ENCODE results near the gene ANXA5. TPM values are rescaled to one million over a fixed set of nuclear protein-coding genes. Genes with fewer than 3 reads are reported as not detected.
"Not testable (repeated sequence)": the region's sequence is repeated elsewhere in the genome, so short reads cannot be mapped to it uniquely, and the experiment has no call there.

Gene ANXA5
- total RNA-seq, 2 donors from 2014 or later, result 88.4 to 122 TPM

DNA sequence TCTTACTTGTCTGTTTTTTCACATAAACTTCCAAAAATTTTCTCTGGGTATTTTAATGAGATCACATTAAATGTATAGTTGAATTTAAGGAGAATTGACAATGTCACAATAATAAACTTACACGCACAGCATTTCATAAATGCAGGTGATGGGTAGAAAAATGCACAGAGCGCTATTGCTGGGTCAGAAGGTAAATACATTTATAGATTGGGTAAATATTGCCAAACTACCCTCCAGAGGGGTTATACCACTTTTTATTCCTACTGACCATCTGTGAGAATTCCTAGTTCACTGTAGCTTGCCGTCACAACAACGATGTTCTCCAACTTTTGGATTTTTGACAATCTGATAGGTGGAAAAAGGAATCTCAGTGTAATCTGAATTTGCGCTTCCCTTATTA lies 34.6 kb downstream of the ANXA5 start:
- Histone ChIP-seq H3K27ac (no peak overlapping the region), H3K4me3 (no peak overlapping the region), H3K4me1 (no peaks in the 10 kb centered on the region), H3K27me3 (no peaks in the 10 kb centered on the region), H3K36me3 (no peaks in the 10 kb centered on the region), H3K9ac (ENCODE audit: low read depth in 2 of 2, low read length in 2 of 2) (no peak overlapping the region), H3K9me3 (no peaks in the 10 kb centered on the region)
- intact Hi-C loops (cut with DNase I), result no loop called here
- TF ChIP-seq, protein P1, sequence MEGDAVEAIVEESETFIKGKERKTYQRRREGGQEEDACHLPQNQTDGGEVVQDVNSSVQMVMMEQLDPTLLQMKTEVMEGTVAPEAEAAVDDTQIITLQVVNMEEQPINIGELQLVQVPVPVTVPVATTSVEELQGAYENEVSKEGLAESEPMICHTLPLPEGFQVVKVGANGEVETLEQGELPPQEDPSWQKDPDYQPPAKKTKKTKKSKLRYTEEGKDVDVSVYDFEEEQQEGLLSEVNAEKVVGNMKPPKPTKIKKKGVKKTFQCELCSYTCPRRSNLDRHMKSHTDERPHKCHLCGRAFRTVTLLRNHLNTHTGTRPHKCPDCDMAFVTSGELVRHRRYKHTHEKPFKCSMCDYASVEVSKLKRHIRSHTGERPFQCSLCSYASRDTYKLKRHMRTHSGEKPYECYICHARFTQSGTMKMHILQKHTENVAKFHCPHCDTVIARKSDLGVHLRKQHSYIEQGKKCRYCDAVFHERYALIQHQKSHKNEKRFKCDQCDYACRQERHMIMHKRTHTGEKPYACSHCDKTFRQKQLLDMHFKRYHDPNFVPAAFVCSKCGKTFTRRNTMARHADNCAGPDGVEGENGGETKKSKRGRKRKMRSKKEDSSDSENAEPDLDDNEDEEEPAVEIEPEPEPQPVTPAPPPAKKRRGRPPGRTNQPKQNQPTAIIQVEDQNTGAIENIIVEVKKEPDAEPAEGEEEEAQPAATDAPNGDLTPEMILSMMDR (IDR thresholded peaks at IDR 0.05), result no peak
- no peak for DNase-seq

- H3K9ac ChIP-seq (ENCODE audit: low read depth in 2 of 2, low read length in 2 of 2); H3K36me3 ChIP-seq; H3K27ac ChIP-seq; H3K4me3 ChIP-seq; H3K27me3 ChIP-seq; H3K9me3 ChIP-seq; H3K4me1 ChIP-seq; DNase-seq; intact Hi-C loops (cut with DNase I): not testable (repeated sequence)
These were observed 36.4 kb downstream of the ANXA5 start for GRCh38 chr4:121660175-121660933.

DNA sequence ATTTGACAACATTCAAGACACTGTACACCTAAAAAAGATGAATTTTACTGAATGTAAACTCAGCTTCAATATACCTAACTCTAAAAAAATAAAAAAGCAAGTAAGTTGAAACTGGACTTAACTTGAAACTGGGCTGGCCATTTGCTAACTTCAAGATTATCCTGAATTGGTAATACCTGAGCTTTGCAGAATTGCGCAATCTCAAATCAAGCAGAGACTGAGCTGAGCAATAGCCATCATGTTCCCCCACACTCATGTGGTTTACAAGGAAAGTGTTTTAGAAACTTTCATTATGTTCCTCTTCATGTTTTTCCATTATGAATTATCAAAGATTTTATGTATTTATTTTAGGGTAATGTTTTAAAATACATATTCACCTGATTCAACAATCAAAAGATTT lies 38.7 kb downstream of the ANXA5 start:
- no peaks in the 10 kb centered on the region for H3K4me1 ChIP-seq
- TF ChIP-seq, protein P1 (IDR thresholded peaks at IDR 0.05), result no peak
- H3K9me3 ChIP-seq, result no peaks in the 10 kb centered on the region
- no peak overlapping the region for H3K9ac ChIP-seq (ENCODE audit: low read depth in 2 of 2, low read length in 2 of 2)
- H3K36me3 ChIP-seq, result no peaks in the 10 kb centered on the region
- intact Hi-C loops (cut with DNase I), result loop anchor here (5.0 to 10.0 kb wide), 2 partner anchors 173 to 286 kb away; no protein-coding TSS in a partner anchor
- H3K27ac ChIP-seq, result no peak overlapping the region
- H3K27me3 ChIP-seq, result no peaks in the 10 kb centered on the region
- no peak overlapping the region for H3K4me3 ChIP-seq
- no peak for DNase-seq

GRCh38 chr4:121656269-121656641 lies 40.5 kb downstream of the ANXA5 start:
- H3K9ac ChIP-seq (ENCODE audit: low read depth in 2 of 2, low read length in 2 of 2), result no peak overlapping the region
- no peak overlapping the region for H3K27ac ChIP-seq
- H3K9me3 ChIP-seq, result no peaks in the 10 kb centered on the region
- H3K4me3 ChIP-seq, result no peak overlapping the region
- DNase-seq, result no peak
- intact Hi-C loops (cut with DNase I), result loop anchor here (5.0 to 10.0 kb wide), 2 partner anchors 171 to 284 kb away; no protein-coding TSS in a partner anchor
- H3K4me1 ChIP-seq, result no peaks in the 10 kb centered on the region
- TF ChIP-seq, protein P1 (IDR thresholded peaks at IDR 0.05), result no peak
- no peaks in the 10 kb centered on the region for H3K27me3 ChIP-seq
- H3K36me3 ChIP-seq, result no peaks in the 10 kb centered on the region

DNA sequence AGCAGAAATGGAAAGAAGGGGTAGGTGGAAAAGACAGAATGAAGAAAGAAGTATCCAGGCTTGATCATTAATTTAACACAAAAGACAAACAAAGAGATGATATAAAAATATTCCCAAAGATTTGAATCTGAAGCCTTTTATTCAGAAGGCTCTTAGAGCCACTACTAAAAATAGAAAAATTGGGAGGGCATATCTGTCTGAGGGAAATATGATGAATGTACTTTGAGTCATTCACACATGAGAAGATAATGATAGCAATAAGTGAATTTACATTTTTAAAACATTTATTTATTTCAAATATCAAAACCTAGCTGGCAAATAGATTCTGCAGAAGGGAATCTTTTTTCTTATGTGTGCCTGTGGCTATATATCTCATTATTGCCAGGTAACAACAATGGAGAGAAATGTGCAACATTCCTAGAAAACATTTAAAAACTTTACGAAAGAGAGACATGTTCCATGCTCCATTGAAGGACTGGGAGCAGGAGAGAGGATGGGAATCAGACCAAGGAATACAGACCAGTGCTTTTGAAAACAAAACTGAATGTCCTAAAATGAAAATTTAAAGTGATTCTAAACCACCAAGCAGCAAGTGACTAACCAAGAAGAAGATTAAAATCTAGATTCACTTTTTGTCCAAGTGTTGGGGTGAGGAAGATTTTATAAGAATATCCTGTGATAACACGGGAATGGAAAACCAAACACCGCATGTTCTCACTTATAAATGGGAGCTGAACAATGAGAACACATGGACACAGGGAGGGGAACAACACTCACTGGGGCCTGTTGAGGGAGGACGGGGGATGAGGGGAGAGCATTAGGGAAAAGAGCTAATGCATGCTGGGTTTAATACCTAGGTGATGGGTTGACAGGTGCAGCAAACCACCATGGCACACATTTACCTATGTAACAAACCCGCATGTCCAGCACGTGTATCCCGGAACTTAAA lies 41.2 kb downstream of the ANXA5 start:
- TF ChIP-seq, protein P1 (IDR thresholded peaks at IDR 0.05), result no peak
- H3K9ac ChIP-seq (ENCODE audit: low read depth in 2 of 2, low read length in 2 of 2), result no peak overlapping the region
- H3K9me3 ChIP-seq, result no peaks in the 10 kb centered on the region
- no peak overlapping the region for H3K27ac ChIP-seq
- DNase-seq, result no peak
- no peaks in the 10 kb centered on the region for H3K27me3 ChIP-seq
- intact Hi-C loops (cut with DNase I), result loop anchor here (5.0 to 10.0 kb wide), 2 partner anchors 171 to 283 kb away; no protein-coding TSS in a partner anchor
- H3K36me3 ChIP-seq, result no peaks in the 10 kb centered on the region
- no peaks in the 10 kb centered on the region for H3K4me1 ChIP-seq
- no peak overlapping the region for H3K4me3 ChIP-seq
